Glomerular visceral epithelial cell (primary cell): ENCODE measurements around the gene EIPR1.
"Not testable (repeated sequence)": the region's sequence is repeated elsewhere in the genome, so short reads cannot be mapped to it uniquely, and the experiment has no call there.

Source experiments
- DNase-seq: peaks from one replicate; pipeline ENCODE4 v3.0.0-alpha.2; 2016; ENCODE audit errors: extremely low spot score

Gene EIPR1

GRCh38 chr2:3212061-3212362 is 165.6 kb downstream of the EIPR1 start:
- DNase-seq: no peak

- no peak for DNase-seq
These were observed 166.2 kb downstream of the EIPR1 start for GRCh38 chr2:3211256-3212060.

- DNase-seq: no peak
These were observed 167.4 kb downstream of the EIPR1 start for GRCh38 chr2:3210257-3210656.

- DNase-seq: no peak
These were observed 168.4 kb downstream of the EIPR1 start for GRCh38 chr2:3209258-3209657.

- DNase-seq: no peak
These were observed 169.0 kb downstream of the EIPR1 start for GRCh38 chr2:3208591-3208990.

- no peak for DNase-seq
These were observed 169.4 kb downstream of the EIPR1 start for GRCh38 chr2:3208179-3208578.

GRCh38 chr2:3207091-3207491 is 170.5 kb downstream of the EIPR1 start:
- DNase-seq: no peak

- DNase-seq: no peak
These were observed 171.8 kb downstream of the EIPR1 start for GRCh38 chr2:3205845-3206244.

- DNase-seq: no peak
These were observed 173.4 kb downstream of the EIPR1 start for GRCh38 chr2:3204031-3204821.

- no peak for DNase-seq
These were observed 174.1 kb downstream of the EIPR1 start for GRCh38 chr2:3203497-3204019.

- DNase-seq: no peak
These were observed 174.7 kb downstream of the EIPR1 start for GRCh38 chr2:3202926-3203325.

GRCh38 chr2:3201281-3201680 is 176.3 kb downstream of the EIPR1 start:
- no peak for DNase-seq

- no peak for DNase-seq
These were observed 177.1 kb downstream of the EIPR1 start for GRCh38 chr2:3200420-3200939.

- no peak for DNase-seq
These were observed 177.8 kb downstream of the EIPR1 start for GRCh38 chr2:3199627-3200345.

GRCh38 chr2:3198671-3199192 is 178.9 kb downstream of the EIPR1 start:
- not testable (repeated sequence) for DNase-seq

- no peak for DNase-seq
These were observed 179.5 kb downstream of the EIPR1 start for GRCh38 chr2:3198119-3198518.

GRCh38 chr2:3197308-3197707 is 180.3 kb downstream of the EIPR1 start:
- DNase-seq: no peak

- no peak for DNase-seq
These were observed 180.9 kb downstream of the EIPR1 start for GRCh38 chr2:3196716-3197115.

GRCh38 chr2:3195641-3196476 is 181.8 kb downstream of the EIPR1 start:
- no peak for DNase-seq

GRCh38 chr2:3194828-3195227 is 182.8 kb downstream of the EIPR1 start:
- DNase-seq: no peak
